SH-SY5Y (cell line): ENCODE results near the gene GALNT2.

Experiments used
- GATA2 ChIP-seq: IDR thresholded peaks from 2 replicates; pipeline ENCODE4 v1.6.1; 2011; ENCODE audit warnings: mild to moderate bottlenecking, low read depth, low read length
- GATA3 ChIP-seq: IDR thresholded peaks from 2 replicates; pipeline ENCODE4 v1.6.1; 2011; ENCODE audit warnings: low read depth, mild to moderate bottlenecking, low read length, moderate library complexity

DNA sequence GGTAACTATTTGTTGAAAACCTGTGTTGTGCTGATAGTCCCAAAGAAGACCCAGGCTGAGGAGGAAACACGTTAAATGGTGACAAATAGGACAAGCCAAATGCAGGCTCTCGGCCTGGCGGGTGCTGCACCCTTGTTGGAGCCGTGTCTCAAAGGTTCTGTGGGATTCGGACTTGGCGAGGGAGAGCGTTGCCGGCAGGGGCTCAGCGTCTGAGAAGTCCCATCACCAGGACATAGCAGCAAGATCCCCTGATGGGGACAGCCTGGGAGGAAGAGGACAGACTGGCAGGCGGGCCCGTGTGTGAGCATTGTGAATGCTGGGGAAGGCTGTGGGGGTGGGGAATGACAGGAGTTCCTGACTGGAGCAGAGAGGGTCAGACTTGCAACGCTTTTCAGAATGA is 216.6 kb downstream of the GALNT2 start:
- TF ChIP-seq GATA2, result no peak
- TF ChIP-seq GATA3, result no peak
